Measurements from ENCODE around the gene KRT84.

KRT84 gene

GRCh38 chr12:52361553-52361952 lies 23.9 kb downstream of the KRT84 start:
- H3K36me3 ChIP-seq (ENCODE audit: control insufficient read depth, insufficient read depth, low read length), result no peaks in the 10 kb centered on the region
- no peak overlapping the region for H3K4me2 ChIP-seq (ENCODE audit: low read length)
- no peak overlapping the region for H3K27ac ChIP-seq
- TF ChIP-seq CTCF (IDR thresholded peaks at IDR 0.05), result no peak
- H2AFZ ChIP-seq, result no peak overlapping the region
- no peak overlapping the region for H3K9ac ChIP-seq
- H3K9me3 ChIP-seq (ENCODE audit: control insufficient read depth, low read length), result no peaks in the 10 kb centered on the region
- no peak overlapping the region for H3K4me3 ChIP-seq (ENCODE audit: low read depth, low read length)
- no peaks in the 10 kb centered on the region for H3K4me1 ChIP-seq
- no peaks in the 10 kb centered on the region for H3K79me2 ChIP-seq
- H3K27me3 ChIP-seq (ENCODE audit: control insufficient read depth, insufficient read depth, low read length), result no peaks in the 10 kb centered on the region

- H3K9ac ChIP-seq, result no peak overlapping the region
- no peaks in the 10 kb centered on the region for H3K27me3 ChIP-seq (ENCODE audit: control insufficient read depth, insufficient read depth, low read length)
- TF ChIP-seq CTCF (IDR thresholded peaks at IDR 0.05), result no peak
- no peak overlapping the region for H3K27ac ChIP-seq
- no peak overlapping the region for H3K4me3 ChIP-seq (ENCODE audit: low read depth, low read length)
- H3K4me1 ChIP-seq, result no peaks in the 10 kb centered on the region
- no peak overlapping the region for H2AFZ ChIP-seq
- H3K4me2 ChIP-seq (ENCODE audit: low read length), result no peak overlapping the region
- H3K79me2 ChIP-seq, result no peaks in the 10 kb centered on the region
- H3K9me3 ChIP-seq (ENCODE audit: control insufficient read depth, low read length), result no peaks in the 10 kb centered on the region
- no peaks in the 10 kb centered on the region for H3K36me3 ChIP-seq (ENCODE audit: control insufficient read depth, insufficient read depth, low read length)
Observed at GRCh38 chr12:52360663-52361271, 24.7 kb downstream of the KRT84 start.

- H3K79me2 ChIP-seq, result no peaks in the 10 kb centered on the region
- no peak for TF ChIP-seq CTCF (IDR thresholded peaks at IDR 0.05)
- no peaks in the 10 kb centered on the region for H3K9me3 ChIP-seq (ENCODE audit: control insufficient read depth, low read length)
- H3K4me2 ChIP-seq (ENCODE audit: low read length), result no peak overlapping the region
- no peaks in the 10 kb centered on the region for H3K27me3 ChIP-seq (ENCODE audit: control insufficient read depth, insufficient read depth, low read length)
- H3K27ac ChIP-seq, result no peak overlapping the region
- H3K9ac ChIP-seq, result no peak overlapping the region
- H2AFZ ChIP-seq, result no peak overlapping the region
- no peak overlapping the region for H3K4me3 ChIP-seq (ENCODE audit: low read depth, low read length)
- H3K36me3 ChIP-seq (ENCODE audit: control insufficient read depth, insufficient read depth, low read length), result no peaks in the 10 kb centered on the region
- no peaks in the 10 kb centered on the region for H3K4me1 ChIP-seq
Observed at GRCh38 chr12:52360106-52360662, 25.3 kb downstream of the KRT84 start.

- TF ChIP-seq CTCF (IDR thresholded peaks at IDR 0.05), result no peak
Observed at GRCh38 chr12:52359621-52360061, 25.8 kb downstream of the KRT84 start.

More at GRCh38 chr12:52359621-52360061, 25.8 kb downstream of the KRT84 start:
- no peak overlapping the region for H3K27ac ChIP-seq
- no peak overlapping the region for H3K4me2 ChIP-seq (ENCODE audit: low read length)
- H2AFZ ChIP-seq, result no peak overlapping the region
- H3K79me2 ChIP-seq, result no peaks in the 10 kb centered on the region
- H3K4me3 ChIP-seq (ENCODE audit: low read depth, low read length), result no peak overlapping the region
- H3K27me3 ChIP-seq (ENCODE audit: control insufficient read depth, insufficient read depth, low read length), result no peaks in the 10 kb centered on the region
- H3K9ac ChIP-seq, result no peak overlapping the region
- no peaks in the 10 kb centered on the region for H3K9me3 ChIP-seq (ENCODE audit: control insufficient read depth, low read length)
- no peaks in the 10 kb centered on the region for H3K4me1 ChIP-seq
- no peaks in the 10 kb centered on the region for H3K36me3 ChIP-seq (ENCODE audit: control insufficient read depth, insufficient read depth, low read length)
